Measurements from ENCODE around the gene TBC1D2. TPM values are rescaled to one million over a fixed set of nuclear protein-coding genes. Genes with fewer than 3 reads are reported as not detected.

TBC1D2 gene
- total and polyA plus RNA-seq, 2 experiments from 2014 or later = 3.7 to 6.8 TPM

DNA sequence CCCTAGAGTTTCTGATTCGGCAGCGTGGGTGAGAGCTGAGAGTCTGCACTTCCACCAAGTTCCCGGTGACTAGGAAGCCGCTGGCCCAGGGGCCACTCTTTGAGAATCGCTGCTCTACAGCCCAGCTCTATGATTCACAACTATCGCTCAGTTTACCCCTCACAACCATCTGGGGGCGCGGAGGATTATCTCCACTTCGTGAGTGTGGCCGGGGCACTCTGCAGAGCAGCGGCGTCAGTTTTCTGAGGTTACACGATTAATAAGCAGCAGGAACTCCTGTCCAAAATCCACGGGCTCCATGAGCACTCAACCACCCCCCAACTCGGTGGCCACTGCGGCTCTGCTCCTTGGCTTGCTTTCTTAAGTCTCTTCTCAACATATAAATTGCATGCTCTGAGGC lies 82.3 kb downstream of the TBC1D2 start (continued):
- TF ChIP-seq, protein P1, sequence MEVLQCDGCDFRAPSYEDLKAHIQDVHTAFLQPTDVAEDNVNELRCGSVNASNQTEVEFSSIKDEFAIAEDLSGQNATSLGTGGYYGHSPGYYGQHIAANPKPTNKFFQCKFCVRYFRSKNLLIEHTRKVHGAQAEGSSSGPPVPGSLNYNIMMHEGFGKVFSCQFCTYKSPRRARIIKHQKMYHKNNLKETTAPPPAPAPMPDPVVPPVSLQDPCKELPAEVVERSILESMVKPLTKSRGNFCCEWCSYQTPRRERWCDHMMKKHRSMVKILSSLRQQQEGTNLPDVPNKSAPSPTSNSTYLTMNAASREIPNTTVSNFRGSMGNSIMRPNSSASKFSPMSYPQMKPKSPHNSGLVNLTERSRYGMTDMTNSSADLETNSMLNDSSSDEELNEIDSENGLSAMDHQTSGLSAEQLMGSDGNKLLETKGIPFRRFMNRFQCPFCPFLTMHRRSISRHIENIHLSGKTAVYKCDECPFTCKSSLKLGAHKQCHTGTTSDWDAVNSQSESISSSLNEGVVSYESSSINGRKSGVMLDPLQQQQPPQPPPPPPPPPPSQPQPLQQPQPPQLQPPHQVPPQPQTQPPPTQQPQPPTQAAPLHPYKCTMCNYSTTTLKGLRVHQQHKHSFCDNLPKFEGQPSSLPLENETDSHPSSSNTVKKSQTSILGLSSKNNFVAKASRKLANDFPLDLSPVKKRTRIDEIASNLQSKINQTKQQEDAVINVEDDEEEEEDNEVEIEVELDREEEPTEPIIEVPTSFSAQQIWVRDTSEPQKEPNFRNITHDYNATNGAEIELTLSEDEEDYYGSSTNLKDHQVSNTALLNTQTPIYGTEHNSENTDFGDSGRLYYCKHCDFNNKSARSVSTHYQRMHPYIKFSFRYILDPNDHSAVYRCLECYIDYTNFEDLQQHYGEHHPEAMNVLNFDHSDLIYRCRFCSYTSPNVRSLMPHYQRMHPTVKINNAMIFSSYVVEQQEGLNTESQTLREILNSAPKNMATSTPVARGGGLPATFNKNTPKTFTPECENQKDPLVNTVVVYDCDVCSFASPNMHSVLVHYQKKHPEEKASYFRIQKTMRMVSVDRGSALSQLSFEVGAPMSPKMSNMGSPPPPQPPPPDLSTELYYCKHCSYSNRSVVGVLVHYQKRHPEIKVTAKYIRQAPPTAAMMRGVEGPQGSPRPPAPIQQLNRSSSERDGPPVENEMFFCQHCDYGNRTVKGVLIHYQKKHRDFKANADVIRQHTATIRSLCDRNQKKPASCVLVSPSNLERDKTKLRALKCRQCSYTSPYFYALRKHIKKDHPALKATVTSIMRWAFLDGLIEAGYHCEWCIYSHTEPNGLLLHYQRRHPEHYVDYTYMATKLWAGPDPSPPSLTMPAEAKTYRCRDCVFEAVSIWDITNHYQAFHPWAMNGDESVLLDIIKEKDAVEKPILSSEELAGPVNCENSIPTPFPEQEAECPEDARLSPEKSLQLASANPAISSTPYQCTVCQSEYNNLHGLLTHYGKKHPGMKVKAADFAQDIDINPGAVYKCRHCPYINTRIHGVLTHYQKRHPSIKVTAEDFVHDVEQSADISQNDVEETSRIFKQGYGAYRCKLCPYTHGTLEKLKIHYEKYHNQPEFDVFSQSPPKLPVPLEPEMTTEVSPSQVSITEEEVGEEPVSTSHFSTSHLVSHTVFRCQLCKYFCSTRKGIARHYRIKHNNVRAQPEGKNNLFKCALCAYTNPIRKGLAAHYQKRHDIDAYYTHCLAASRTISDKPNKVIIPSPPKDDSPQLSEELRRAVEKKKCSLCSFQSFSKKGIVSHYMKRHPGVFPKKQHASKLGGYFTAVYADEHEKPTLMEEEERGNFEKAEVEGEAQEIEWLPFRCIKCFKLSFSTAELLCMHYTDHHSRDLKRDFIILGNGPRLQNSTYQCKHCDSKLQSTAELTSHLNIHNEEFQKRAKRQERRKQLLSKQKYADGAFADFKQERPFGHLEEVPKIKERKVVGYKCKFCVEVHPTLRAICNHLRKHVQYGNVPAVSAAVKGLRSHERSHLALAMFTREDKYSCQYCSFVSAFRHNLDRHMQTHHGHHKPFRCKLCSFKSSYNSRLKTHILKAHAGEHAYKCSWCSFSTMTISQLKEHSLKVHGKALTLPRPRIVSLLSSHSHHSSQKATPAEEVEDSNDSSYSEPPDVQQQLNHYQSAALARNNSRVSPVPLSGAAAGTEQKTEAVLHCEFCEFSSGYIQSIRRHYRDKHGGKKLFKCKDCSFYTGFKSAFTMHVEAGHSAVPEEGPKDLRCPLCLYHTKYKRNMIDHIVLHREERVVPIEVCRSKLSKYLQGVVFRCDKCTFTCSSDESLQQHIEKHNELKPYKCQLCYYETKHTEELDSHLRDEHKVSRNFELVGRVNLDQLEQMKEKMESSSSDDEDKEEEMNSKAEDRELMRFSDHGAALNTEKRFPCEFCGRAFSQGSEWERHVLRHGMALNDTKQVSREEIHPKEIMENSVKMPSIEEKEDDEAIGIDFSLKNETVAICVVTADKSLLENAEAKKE (CRISPR knock-in tag; IDR thresholded peaks at IDR 0.05) = no peak

DNA sequence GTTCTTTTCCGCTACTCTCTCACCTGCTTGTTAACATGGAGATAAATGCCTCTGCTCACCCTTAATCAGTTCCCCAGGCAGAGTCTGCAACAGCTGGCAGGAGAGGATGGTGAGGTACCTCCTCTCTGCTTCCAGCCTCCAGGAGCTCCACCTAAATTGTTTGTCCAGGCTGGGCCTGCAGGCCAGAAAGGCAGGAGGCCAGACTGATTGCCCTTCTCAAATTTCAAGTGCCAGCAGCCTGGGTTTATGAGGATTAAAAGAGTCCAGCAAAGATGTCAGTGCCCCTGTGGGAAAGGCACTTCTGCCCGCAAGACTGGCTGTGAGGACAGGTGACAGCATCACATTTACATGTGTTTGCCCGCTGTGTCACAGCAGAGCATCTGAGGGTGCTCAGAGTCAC lies 82.8 kb downstream of the TBC1D2 start:
- no peaks in the 10 kb centered on the region for H3K9me3 Mint-ChIP-seq
- peak; percentile 49 for DNase-seq (ENCODE audit: low spot score)
- H3K36me3 Mint-ChIP-seq (ENCODE audit: low read depth) = no peaks in the 10 kb centered on the region
- Histone ChIP-seq H3K36me3 (ENCODE audit: insufficient read depth) (no peaks in the 10 kb centered on the region), H3K4me3 (no peak overlapping the region), H3K27me3 (ENCODE audit: insufficient read depth) (no peaks in the 10 kb centered on the region), H3K4me1 (ENCODE audit: insufficient read depth) (peaks cover 45% of the 10 kb centered on the region), H2AFZ (no peak overlapping the region), H4K20me1 (replicated peaks; ENCODE audit: insufficient read depth) (peaks cover 9% of the 10 kb centered on the region), H3K27ac (ENCODE audit: low read depth) (no peak overlapping the region), H3K79me2 (replicated peaks; ENCODE audit: insufficient read depth) (peaks cover 13% of the 10 kb centered on the region), H3K9me2 (ENCODE audit: insufficient read depth) (no peaks in the 10 kb centered on the region), H3K4me2 (peak overlapping the region; percentile 23; the same call in 1 of the 2 replicates), H3F3A (replicated peaks; ENCODE audit: low read depth) (peaks cover 6% of the 10 kb centered on the region; the same call in 1 of the 2 replicates)
- H3K4me3 Mint-ChIP-seq = peak overlapping the region; percentile 8; the same call in 1 of the 3 replicates
- H3K4me1 Mint-ChIP-seq = peaks cover 81% of the 10 kb centered on the region
- H3K27me3 Mint-ChIP-seq (ENCODE audit: insufficient read depth, low read depth, poor library complexity) = peaks cover 11% of the 10 kb centered on the region
- peak; percentile 17 for ATAC-seq
- H3K27ac Mint-ChIP-seq = peak overlapping the region; percentile 62; the same call in 1 of the 2 replicates
- TF ChIP-seq, protein P2, sequence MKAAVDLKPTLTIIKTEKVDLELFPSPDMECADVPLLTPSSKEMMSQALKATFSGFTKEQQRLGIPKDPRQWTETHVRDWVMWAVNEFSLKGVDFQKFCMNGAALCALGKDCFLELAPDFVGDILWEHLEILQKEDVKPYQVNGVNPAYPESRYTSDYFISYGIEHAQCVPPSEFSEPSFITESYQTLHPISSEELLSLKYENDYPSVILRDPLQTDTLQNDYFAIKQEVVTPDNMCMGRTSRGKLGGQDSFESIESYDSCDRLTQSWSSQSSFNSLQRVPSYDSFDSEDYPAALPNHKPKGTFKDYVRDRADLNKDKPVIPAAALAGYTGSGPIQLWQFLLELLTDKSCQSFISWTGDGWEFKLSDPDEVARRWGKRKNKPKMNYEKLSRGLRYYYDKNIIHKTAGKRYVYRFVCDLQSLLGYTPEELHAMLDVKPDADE (IDR thresholded peaks at IDR 0.05) = no peak
- no peak for TF ChIP-seq CREB1 (CRISPR knock-in tag; IDR thresholded peaks at IDR 0.05; ENCODE audit: low read depth)
- no peak for TF ChIP-seq EZH2 (IDR thresholded peaks at IDR 0.05; ENCODE audit: low read depth, unreplicated experiment)
- TF ChIP-seq, protein P1 (CRISPR knock-in tag; IDR thresholded peaks at IDR 0.05) = no peak
